SKM-1 (cell line): ENCODE measurements around the gene AREG.

ENCODE experiments used
- DNase-seq: peaks from one replicate; lab custom pipeline; 2025; ENCODE audit not compliant: unreplicated experiment; lab: John Stamatoyannopoulos, UW

The AREG gene

DNA sequence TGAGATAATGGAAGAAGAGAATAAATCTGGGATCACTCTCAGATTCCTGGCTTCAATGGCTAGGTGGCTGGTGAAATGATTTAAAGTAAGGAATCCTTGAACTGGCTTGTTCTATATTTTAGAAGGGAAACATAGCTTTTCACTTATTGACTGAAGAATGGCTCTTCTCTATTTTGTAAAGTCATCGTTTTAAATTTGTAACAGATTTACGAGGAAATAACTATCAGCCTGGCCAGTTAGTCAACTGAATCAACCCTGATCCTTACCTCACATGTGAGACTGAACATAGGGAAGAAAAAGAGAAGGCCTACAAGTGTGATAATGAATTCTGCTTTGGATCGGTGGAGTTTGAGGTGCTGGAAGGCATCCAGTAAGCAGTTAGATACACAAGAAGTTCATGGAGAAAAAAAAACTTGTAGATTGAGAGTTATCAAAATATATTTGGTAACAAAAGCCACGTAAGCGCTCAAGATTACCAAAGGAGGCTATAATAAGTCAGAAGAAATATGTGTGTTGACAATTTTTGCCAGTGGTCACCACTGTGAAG, 12.0 kb downstream of the AREG start:
- DNase-seq, result no peak

DNA sequence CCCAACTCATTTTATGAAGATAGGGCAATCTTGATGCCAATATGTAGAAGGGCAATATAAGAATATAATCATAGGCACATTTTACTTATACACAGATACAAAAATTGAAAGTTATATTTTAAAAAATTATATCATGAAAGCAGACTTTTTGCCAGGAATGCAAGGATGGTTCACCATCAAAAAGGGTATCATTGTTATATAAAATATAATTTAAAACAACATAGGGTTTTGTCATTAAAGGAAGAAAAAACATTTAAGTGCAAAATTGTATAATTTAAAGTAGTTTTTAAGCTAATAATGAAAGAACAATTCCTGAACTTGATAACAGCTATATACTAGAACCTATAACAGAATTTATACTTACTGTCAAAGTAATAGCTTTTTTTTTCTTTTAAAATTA, 15.9 kb downstream of the AREG start:
- DNase-seq, result no peak

DNA sequence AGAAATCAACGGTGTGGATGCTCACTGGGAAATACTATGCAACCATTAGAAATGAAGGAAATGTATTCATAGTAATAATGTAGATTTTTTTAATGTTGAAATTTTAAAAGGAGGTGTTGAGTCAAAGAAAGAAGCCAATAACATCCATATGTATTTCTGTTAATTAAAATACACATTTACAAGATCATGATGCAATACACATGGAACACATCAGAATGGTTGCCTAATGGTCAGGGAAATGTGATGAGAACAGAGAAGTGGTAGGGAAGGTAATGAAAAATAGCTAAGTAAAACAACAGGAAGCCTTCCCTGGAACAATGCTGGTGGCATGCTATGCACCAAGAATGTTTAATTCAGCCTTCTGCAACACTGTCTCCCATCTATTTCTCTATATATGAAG, 18.2 kb downstream of the AREG start:
- DNase-seq, result no peak

GRCh38 chr4:74464291-74464690, 19.4 kb downstream of the AREG start:
- no peak for DNase-seq

- no peak for DNase-seq
These were observed 21.3 kb downstream of the AREG start for GRCh38 chr4:74466242-74466641.

DNA sequence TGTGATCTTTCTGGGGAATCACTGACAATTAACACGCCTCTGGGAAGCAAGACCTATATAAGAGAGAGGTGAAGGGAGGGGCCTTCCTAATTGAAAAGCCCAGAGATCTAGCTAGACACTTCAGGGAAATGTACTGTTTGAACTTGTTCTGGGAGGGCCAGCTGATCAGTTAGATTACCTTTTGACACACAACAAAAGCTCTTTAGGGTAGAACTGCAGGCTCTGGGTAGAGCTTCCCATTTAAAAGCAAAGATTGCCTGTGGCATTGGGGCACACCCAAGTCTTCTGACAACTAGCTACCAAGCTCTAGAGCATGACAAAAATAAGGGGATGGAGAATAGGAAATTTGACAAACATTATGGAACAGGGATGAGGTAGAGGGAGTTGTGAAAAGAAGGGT, 26.3 kb downstream of the AREG start:
- no peak for DNase-seq

- DNase-seq, result no peak
These were observed 28.3 kb downstream of the AREG start for GRCh38 chr4:74473155-74473811.

DNA sequence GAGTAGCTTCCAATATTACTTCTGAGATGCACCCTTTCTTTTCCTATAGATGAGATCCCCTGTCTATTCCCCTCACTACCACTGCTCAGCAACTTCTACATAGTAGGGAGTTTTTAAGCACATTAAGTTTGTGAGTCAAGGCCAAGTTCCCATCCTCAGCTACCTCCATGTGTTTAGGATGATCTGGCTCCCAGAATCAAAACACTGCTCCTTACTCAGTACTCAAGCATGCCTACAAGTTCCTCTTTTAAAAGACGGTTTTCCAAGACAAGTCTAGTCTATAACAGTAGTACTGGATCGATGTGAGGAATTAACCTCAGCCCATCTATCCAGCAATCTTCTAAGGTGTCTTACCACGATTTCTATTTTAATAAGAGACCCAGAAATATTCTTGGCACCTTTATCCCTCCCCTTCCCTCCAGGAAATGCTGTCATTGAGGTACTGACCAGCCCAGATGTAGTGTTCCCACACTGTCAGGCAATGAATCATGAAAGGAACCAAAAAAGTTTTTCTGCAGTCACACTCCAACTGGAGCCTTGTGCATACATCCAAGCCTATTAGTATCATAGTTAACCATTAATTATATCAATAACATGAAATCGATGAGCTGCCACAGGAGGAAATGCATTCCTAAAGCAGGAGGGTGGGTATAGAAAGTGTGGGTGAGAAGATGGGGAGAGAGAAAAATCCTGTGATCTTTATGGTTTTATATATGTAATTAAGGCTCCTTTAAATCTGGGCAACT, 29.6 kb downstream of the AREG start:
- DNase-seq, result no peak

DNA sequence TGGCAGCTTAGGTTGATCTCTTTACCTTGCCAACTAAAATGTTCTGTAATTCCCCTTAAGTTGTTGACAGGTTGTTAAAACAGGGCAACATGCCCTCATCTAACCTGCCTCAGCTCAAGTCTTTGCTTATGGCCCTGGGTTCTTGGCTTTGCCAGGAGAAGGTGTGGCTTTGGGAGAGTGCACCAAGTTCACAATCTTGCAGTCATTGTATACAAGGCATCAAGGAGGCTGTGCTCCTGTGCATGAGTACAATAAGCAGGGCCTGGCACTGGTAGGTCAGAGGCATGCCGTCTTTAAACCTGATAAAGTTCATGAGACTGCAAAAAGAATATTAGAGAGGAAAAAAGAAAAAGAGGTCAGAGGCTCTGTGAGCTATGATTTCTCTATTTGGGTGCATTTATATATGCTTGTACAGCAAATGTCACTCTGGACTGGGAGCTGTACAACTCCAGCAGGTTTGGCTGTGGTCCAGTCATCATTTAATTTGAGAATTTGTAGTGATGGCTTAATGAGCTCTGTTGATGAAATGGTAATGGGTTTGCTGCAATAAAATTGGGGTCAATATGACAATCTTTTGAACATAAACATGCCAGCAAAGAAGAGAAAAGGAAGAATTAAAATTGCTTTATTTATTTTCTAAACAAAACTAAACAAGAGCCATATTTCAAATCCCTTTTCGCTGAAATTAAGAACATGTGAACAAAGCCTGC, 30.3 kb downstream of the AREG start:
- no peak for DNase-seq

- DNase-seq, result no peak
These were observed 31.0 kb downstream of the AREG start for GRCh38 chr4:74475946-74476345.

- DNase-seq, result no peak
These were observed 34.1 kb downstream of the AREG start for GRCh38 chr4:74479009-74479408.

DNA sequence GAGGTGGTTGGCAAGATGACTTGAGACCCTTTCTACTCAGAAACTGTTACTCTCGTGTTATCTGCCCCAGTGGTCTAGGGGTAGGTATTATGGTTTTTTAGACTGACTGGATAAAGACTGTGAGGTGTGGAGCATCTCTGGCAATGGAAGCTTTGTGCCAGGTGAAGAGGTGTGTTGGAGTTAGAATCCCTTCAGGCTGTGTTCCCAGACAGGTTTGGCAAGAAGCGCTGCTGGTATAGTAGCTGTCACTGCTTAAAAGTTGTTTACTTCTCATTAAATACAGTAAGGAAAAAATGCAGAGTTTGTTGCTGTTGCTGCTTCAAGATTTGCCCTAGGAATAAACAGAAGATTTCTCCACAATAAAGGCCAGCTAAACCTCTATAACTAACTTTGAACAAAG, 35.3 kb downstream of the AREG start:
- DNase-seq, result no peak

- no peak for DNase-seq
These were observed 37.1 kb downstream of the AREG start for GRCh38 chr4:74481891-74482609.

DNA sequence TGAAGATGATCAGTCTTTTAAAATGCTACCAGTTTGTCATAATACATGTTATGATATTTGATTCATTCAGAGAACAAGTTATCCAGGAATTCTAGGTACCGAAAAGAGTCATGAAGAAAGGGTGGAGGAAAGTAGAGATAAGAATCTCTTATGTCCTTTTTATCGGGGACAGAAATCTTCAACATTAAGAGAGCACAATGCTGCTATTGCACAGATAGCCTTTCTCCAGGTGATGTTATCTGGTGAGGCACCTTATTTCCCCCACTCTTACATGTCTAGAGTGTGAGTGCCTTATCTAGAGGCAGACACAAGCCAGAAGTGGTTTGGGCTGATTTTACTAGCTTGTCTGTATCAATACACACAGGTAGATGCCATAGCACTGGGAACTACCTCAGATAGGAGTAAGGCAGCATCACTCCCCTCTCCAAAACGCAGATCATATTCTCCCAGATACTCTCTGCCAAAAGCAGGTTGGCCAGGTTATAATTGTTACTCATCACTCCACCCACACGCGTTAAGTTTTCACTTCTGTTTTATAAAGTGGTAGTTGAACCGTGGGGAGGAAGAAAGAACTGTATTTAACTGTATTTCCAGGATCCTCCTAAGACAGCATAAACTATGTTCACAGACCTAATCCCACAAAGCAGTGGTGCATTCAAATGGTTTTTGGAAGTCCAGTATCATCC, 38.4 kb downstream of the AREG start:
- no peak for DNase-seq

DNA sequence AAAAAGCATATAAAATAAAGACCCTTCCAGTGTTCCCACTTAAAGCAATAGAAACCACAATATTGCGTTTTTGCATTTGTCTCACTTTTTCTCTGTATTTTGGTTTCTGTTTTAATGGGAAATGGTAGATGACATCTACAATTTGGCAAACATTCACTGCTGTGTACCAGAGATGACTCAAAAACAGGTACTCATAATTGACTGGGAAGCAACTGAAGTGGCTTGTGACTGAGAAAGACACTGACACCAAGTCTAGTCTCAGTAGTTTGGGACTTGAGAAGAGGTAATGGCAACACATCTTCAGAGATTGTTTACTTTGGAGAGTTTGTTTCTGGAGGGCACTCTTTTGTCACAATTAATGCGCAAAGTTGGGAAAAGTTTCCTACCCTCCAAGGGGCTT, 42.0 kb downstream of the AREG start:
- DNase-seq, result no peak

DNA sequence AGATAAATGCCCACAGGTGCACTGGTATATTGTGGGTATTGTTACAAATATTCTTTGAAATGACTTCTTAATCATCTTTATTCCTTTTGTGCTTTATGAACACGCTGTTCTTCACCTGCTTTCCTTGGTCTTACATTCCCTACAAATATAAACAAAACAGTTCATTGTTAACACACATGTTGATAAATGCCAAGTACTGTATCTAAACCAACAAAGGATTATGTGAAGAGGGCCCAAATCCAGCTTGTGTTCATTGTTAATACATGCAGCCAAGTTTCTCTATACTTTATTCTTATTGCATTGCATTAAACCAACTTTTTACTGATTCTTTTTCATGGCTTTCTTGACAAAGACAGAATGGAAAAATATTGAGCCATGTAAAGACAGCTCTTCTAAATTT, 42.8 kb downstream of the AREG start:
- DNase-seq, result no peak

DNA sequence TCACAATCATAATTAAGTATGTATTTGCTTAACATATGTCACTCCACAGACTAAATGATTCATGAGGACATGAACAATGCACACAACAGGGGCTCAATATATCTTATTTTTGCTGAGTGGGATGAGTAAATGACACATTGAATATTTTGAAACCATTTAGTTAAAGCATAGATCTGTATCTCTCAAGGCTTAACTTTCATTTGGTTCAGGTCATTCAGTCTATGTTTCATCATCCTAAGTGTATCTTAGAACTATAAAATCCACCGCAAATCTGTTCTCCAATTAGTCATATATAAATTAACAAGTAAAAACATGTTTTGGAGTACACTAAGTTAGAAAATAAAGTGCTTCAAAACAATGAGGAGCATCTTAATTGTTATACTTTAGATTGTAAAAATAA, 45.8 kb downstream of the AREG start:
- no peak for DNase-seq

DNA sequence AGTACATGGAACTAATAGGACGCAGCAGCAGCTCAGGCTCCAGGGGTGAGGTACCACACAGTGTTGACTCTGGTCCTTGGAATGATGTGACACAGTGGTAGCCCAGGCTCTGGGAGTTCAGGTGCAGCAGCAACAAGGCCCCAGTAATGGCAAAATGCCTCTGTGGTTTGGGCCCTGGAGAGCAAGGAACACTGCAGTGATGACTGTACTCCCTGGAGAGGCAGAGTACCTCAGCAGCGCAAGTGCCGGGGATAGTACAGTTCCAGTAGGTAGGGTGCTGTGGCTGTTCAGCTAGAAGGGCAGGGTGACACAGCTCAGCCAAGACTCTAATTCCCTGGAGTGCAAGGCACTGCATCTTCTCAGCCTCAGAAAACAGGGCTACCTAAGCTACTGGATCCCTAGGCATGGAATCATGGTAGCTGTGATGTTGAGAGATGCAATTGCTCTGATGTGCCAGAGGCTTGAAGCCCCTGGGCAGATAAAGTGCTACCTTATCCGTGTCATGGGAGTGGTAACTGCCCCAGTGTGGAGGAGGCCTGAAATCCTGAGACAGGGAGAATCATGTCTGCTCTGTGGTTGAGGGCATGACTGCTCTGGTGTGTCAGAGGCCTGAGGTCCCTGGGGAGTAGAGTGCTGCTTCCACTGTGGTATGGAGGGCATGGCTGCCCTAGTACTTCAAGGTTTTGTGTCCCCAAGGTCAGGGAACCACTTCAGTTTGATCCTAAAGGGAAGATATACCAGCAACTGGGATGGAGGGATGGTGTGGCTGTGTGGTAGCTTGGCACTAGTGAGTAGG, 55.2 kb downstream of the AREG start:
- no peak for DNase-seq

GRCh38 chr4:74501579-74501978, 56.6 kb downstream of the AREG start:
- no peak for DNase-seq

DNA sequence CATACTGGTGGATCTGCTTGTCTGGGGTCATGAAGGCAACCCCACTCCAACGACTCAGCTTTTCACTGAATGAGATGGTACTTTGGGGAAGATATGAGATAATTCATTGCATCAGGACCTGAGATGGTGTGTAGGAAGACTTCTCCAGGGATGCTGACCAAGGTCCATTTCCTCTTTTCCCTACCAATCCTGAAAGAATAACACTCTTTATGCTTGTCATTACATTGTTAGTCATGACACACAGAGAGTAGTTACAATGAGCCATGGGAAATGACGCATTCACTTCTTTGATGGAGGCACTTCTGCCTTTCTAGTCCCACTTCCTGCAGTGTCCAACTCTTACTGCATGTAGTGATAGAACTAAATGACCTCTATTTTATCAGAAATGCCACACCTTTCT, 58.6 kb downstream of the AREG start:
- DNase-seq, result no peak
